NCI-H69 (cell line): Measurements from ENCODE around the gene RAB11FIP3.
"Not testable (repeated sequence)": the region's sequence is repeated elsewhere in the genome, so short reads cannot be mapped to it uniquely, and the experiment has no call there.

Source experiments
- DNase-seq: peaks from one replicate; lab custom pipeline; 2025; lab: John Stamatoyannopoulos, UW

The RAB11FIP3 gene, protein sequence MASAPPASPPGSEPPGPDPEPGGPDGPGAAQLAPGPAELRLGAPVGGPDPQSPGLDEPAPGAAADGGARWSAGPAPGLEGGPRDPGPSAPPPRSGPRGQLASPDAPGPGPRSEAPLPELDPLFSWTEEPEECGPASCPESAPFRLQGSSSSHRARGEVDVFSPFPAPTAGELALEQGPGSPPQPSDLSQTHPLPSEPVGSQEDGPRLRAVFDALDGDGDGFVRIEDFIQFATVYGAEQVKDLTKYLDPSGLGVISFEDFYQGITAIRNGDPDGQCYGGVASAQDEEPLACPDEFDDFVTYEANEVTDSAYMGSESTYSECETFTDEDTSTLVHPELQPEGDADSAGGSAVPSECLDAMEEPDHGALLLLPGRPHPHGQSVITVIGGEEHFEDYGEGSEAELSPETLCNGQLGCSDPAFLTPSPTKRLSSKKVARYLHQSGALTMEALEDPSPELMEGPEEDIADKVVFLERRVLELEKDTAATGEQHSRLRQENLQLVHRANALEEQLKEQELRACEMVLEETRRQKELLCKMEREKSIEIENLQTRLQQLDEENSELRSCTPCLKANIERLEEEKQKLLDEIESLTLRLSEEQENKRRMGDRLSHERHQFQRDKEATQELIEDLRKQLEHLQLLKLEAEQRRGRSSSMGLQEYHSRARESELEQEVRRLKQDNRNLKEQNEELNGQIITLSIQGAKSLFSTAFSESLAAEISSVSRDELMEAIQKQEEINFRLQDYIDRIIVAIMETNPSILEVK

DNA sequence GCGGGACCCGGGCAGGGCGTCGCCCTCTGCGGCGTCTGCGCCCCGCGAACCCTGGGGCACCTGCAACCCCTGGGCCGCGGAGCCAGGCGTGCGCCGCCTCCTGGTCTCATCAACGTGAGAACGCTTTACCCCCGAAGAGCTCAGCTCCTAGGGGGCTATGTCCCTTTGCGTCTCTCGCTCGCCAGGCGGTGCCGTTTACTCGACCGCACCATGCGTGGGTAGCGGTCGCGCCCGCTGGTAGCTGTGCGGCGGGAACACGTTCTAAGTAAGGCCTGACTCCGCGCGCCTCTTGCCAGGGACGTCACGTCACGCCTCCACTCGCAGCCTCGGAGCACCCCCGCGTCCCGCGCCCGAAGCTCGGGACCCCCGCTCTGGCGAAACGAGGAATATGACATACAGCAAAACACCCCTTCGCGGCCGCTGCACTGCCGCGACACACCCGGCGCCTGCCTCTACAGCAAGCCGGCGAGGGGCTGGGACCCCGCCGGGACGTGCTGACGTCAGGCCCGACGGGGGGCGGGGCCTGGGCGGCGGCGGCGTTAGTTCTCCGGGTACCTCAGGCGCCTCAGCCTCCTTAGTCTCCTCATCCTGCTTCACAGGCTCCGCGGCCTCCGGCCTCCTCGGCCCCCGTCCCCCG is at the start of gene RAB11FIP3:
RAB11FIP3 (plus strand) TSS at position 568 of the 637 bp plus-strand sequence. CDS start 358 bp downstream, outside the sequence.
- peak; percentile 93 for DNase-seq

DNA sequence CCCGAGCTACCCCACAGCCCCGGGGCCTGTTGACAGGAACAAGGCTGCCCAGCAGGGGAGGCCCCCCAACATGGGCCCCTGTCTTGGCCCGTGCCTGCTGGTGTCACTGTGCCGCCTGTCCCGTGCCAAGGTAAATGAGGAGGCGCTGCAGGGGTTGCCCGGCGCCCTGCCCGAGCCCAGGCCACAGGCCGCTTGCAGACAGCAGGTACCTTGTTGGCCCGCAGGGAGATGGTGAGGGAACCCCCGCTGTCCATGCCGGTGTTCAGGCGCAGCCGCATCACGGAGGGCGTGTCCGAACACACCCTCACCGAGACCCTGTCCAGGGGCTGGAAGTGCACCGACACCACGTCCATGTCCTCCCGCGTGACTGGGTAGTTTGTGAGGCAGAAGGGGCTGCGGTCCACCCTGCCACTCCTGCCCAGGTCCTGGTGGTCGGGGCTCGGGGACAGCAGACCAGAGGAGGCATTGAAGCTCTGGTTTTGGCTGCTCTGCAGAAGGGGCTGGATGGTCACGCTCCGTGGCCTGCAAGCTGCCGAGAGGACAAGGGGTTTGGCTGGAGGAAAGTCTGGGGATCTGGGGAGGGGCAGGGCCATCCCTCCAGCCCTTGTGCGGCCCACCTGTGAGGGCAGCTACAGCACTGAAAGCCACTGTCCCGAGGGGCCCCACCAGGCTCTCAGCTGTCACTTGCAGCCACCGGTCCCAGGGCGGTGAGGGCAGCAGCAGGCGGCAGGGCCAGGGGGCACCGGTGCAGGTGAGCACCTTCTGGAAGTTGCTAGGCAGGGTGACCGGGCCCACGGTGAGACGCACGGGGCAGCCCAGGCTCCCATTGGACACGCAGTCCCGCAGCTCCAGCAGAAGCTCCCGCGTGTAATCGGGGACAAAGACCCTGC is 49.3 kb upstream of the RAB11FIP3 start:
- DNase-seq, result no peak

DNA sequence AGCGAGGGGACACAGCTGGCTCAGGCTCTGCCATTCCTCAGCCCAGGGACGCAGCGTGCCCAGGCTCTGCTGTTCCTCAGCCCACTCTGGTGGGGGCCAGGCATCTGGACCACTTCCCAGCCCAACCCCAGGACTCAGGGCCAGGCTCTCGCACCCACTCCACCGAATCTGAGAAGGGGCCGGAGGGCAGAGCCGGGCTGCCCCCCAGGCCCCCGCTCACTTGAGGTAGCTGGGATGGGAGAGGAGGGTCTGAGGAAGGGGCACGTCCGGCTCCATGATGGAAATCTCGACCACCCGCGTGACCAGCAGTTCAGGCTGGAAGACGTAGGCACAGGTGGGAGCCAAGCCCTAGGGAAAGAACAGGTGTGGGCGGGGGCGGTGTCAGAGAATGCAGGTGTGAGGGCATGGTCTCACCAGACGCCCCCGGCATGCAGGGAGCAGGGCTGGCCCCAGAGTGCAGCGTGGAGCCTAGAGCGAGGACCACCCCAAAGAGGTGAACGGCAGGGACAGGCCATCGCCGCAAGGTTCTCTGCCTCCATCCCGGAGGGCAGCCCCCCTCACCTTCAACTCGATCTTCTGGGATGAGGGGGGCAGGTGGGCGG is 48.5 kb upstream of the RAB11FIP3 start:
- DNase-seq, result no peak

- no peak for DNase-seq
Observed at GRCh38 chr16:377419-377951, 48.0 kb upstream of the RAB11FIP3 start.

- DNase-seq, result not testable (repeated sequence)
Observed at GRCh38 chr16:378113-378820, 47.2 kb upstream of the RAB11FIP3 start.

DNA sequence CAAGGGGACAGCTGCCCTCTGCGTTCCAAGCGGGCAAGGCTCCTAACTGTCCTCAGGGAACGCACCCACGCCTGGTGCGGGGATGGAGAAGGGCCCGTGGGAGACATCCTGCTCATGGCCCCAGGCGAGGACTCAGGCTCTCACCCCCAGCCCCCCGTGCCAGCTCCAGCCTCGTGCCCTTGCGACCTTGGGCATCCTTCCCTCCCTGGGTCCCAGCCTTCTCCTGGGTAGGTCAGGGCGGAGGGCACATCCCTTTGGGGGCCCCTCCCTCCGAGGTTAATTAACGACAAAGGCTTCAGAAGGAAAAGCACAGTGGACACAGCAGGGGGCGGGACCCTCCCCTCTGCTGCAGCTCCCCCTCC is 46.6 kb upstream of the RAB11FIP3 start:
- no peak for DNase-seq

DNA sequence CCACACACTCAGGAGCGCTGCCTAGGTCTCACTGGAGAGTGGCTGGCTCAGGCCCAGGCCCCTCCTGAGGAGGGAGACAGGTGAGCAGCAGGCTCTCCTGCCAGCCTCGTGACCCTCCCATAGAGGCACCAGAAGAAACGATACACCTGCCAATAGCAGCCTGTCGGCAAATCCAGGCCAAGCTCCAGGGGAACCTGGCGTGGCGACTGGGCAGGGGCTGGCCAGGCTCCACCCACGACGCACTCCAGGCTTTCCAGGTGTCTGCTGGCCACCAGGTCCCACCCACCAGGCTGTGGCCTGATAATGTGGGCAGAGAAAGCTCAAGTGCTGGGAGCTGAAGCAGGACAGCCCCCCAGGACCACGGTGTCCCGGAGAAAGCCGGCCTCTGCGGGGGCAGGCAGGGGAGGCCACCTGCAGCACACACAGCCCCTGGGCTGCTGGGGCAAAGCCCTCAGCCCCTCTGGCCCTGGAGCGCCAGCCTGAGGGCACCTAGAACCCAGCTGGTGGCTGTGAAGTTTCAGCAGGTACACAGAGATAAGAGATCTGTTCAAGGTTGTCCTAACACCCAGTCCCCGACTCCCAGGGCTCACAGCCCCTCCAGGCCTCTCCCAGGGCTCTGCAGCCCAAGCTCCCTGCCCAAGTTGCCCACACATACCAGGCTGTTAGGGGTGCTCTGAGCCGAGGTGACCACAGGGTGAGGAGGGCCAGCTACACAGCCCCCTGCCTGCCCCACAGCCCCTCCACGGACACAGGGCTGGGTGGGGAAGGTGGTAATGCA is 46.1 kb upstream of the RAB11FIP3 start:
- DNase-seq, result peak; percentile 98

DNA sequence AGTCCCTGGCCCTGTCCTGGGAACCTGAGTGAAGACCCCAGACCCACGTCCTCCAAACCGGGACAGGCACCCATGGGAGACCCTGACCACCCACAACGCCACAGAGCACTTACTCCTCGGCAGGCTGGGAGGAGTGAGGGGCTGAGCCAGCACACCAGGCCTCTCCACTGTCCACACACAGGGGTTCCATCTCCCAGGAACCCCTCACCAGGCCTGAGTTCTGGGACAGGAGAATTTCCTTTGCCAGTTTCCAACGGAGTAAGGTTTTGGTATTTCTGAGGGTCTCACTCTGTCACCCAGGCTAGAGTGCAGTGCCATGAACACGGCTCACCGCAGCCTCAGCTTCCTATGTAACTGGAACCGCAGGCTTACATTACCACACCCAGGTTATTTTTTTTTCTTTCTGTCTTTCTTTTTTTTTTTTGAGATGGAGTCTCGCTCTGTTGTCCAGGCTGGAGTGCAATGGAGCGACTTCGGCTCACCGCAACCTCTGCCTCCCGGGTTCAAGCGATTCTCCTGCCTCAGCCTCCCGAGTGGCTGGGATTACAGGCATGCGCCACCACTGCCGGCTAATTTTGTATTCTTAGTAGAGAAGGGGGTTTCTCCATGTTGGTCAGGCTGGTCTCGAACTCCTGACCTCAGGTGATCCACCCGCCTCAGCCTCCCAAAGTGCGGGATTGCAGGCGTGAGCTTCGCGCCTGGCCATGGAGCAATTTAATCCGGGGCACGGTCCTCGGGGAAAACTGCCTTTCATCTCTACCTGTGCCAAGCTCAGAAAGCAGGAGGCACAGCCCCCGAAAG is 45.3 kb upstream of the RAB11FIP3 start:
- no peak for DNase-seq

DNA sequence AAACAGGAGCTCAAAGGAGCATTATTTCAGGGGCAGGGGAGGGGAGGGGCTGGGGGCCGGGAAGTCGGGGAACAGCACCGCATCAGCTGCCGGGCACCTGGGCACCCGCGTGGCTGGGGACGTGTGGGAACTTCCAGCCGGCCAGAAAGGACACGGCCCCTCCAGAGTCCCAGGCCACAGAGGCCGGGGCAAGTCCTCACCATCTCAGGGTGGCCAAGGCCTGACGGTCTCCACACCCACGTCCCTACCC is 44.8 kb upstream of the RAB11FIP3 start:
- no peak for DNase-seq

- DNase-seq, result peak; percentile 69
Observed at GRCh38 chr16:381012-381788, 44.2 kb upstream of the RAB11FIP3 start.

GRCh38 chr16:381789-382717 is 43.4 kb upstream of the RAB11FIP3 start, which contains the start of gene PGAP6:
TSS of gene PGAP6 (minus strand) at chr16:381978. CDS start at chr16:381821, 157 bp downstream.
- peak; percentile 89 for DNase-seq

- peak; percentile 67 for DNase-seq
Observed at GRCh38 chr16:383326-384051, 42.0 kb upstream of the RAB11FIP3 start.

GRCh38 chr16:386641-387156 is 38.8 kb upstream of the RAB11FIP3 start:
- DNase-seq, result no peak

DNA sequence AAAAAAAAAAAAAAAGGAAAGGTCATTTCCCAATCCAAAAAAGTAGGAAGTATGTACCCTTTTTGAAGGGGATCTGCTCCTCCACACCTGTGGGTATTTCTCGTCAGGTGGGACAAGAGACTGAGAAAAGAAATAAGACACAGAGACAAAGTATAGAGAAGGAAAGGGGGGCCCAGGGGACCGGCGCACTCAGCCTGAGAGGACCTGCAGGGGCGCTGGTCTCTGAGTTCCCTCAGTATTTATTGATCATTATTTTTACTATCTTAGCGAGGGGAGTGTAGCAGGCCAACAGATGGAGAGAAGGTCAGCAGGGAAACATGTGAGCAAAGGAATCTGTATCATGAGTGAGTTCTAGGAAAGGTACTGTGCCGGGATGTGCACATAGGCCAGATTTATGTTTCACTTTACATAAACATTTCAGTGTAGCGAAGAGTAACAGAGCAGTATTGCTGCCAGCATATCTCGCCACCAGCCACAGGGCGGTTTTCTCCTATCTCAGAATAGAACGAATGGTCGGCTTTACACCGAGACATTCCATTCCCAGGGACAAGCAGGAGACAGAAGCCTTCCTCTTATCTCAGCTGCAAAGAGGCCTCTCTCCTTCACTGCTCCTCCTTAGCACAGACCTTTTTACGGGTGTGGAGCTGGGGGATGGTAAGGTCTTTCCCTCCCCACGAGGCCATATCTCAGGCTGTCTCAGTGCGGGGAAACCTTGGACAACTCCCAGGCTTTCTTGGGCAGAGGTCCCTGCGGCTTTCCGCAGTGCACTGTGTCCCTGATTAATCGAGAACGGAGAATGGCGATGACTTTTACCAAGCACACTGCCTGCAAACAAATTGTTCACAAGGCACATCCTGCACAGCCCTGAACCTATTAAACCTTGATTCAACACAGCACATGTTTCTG is 37.4 kb upstream of the RAB11FIP3 start:
- not testable (repeated sequence) for DNase-seq

DNA sequence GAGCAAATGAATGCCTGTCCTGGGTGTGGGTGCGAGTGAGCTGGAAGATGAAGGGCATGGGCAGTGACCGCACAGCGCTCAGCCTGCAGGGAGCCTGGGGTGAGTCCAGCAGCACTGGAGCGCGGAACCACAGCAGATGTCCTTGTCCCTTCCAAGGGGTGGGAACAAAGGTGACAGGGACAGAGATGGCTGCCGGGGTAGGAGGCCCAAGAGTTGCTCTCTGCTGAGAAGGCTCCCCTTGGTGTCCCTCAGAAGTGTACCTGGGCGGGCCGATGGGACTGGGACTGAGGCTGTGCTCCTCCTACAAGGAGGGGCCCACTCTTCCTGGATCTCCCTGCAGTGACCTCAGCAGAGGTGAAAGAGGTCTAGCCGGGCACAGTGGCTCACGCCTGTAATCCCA is 36.1 kb upstream of the RAB11FIP3 start:
- no peak for DNase-seq
